ENCODE data around the gene TM2D3. TPM values are rescaled to one million over a fixed set of nuclear protein-coding genes. Genes with fewer than 3 reads are reported as not detected.
"Not testable (repeated sequence)": the region's sequence is repeated elsewhere in the genome, so short reads cannot be mapped to it uniquely, and the experiment has no call there.

The TM2D3 gene
- polyA plus RNA-seq, 12 donors, result 28.5 to 63.3 (median 40.4) TPM; not detected in 1

DNA sequence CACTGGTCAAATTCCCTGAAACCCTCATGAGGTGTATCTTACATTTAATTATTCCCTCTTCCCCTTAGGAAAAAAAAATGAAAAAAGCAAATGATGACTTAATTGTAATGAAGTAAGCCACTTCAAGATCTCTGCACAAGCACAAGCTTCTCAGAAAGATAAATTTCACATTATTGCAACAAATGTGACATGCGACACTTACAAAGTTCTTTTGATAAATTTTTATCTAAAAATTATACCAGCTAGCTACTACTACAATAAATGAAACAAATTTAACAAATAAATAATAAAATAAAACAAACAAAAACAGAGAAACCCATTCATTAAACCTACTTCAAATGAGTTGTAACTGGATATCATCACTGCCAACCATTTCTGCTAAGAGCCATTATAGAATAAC is 10.0 kb upstream of the TM2D3 start:
- DNase-seq, result no peak

DNA sequence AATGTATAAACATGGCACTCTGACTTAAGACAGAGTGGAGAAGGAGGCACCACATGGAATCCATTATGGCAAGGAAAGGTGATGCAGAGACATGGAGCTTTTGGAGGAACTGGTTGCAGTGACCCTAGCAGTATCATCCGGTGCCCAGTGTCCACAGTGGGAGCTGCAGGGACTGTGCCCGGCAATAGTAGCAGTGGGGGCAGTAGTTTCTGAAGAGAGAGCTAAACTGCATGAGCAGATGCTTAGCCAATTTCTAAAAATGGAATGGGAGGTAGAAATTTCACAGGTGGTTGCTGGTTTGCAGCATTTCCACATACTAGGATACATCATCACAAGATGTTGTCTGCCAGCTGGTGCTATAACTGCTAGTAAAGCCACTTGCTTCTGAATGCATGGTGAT is 7.8 kb upstream of the TM2D3 start:
- DNase-seq, result no peak

DNA sequence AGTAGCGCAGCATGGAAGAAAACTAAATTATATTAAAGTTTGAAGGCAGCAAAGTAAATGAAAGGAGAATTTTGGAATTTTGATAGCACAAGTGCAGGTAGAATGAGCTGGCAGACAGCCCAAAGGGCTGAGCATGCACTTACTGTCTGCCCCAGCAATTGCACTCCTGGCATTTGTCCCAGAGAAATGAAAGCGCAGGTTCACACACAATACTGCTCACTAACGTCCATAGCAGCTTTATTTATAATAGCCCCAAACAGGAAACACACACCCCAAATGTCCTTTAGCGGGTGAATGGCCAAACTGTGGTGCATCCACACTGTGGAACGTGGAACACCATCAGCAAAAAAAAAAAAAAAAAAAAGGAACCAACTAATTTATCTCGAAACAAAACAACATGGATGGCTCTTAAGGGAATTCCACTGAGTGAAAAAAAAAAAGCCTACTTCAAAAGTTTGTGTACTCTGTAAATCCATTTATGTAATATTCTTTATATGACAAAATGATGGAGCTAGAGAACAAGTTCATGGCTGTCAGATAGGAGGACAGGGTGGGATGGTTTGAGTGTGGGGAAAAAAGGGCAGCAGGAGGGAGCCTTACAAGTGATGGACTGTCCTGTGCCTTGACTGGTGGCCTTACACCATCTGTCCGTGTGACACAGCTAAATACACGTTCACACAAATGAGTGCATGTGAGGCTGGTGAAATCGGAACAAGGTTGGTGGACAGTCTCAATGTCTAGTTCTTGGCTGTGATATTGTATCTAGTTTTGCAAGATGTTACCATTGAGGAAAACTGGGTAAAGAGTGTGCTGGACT is 6.0 kb upstream of the TM2D3 start:
- DNase-seq, result no peak

DNA sequence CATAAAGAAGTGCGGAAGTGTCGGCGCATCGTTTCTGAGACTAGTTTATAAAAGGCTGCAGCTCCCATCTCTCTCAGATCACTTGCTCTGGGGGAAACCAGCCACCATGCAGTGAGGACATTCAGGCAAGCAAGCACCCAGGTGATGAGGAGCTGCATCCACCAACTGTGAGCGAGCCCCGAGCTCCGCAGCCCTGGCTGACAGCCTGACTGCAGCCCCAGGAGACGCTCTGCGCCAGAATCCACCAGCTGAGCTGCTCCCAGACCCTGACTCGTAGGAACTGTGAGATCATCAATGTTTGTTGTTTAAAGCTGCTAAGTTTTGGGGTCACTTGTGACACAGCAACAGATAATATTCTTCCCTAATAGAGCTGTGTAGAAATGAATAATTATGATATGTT is 5.0 kb upstream of the TM2D3 start:
- no peak for DNase-seq

DNA sequence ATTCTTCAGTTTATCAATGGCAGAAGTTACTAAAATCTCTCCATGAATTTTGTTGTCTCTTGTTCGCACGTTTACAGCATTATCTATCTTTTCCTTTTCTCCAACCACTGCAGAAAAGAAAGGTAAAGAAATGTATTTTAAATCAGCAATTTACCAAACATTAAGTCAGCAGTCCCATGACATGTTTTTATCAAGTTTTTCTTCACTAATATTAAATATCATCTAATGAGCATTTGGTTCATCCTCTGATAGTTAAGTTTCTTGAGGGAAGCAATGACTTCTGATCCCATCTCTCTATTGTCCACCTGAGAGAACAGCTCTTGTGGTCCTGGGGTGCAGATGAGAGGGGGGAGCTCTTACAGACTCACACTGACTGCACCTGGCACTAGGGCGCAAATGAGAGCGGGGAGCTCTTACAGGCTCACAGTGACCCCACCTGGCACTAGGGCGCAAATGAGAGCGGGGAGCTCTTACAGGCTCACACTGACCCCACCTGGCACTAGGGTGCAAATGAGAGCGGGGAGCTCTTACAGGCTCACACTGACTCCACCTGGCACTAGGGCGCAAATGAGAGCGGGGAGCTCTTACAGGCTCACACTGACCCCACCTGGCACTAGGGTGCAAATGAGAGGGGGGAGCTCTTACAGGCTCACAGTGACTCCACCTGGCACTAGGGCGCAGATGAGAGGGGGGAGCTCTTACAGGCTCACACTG is 2.6 kb upstream of the TM2D3 start:
- DNase-seq, result not testable (repeated sequence)

DNA sequence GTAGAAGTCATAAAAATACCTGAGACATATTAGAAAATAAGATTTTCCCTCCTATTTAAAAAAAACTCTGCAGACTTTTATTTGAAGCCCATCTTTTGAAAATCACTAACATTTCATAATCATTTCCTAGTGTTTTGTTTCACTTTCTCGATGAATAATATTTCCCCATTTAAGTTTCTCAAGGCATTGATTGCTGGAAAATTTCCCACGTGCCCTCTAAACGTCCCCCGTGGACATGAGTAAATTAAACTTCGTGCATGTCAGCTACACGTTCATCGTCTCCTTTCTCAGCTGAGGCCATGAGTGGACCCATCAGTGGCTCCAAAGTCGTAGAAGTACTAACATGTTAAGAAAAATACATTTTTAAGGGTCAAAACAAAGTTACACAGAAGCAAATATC is 2.0 kb upstream of the TM2D3 start:
- DNase-seq, result no peak

DNA sequence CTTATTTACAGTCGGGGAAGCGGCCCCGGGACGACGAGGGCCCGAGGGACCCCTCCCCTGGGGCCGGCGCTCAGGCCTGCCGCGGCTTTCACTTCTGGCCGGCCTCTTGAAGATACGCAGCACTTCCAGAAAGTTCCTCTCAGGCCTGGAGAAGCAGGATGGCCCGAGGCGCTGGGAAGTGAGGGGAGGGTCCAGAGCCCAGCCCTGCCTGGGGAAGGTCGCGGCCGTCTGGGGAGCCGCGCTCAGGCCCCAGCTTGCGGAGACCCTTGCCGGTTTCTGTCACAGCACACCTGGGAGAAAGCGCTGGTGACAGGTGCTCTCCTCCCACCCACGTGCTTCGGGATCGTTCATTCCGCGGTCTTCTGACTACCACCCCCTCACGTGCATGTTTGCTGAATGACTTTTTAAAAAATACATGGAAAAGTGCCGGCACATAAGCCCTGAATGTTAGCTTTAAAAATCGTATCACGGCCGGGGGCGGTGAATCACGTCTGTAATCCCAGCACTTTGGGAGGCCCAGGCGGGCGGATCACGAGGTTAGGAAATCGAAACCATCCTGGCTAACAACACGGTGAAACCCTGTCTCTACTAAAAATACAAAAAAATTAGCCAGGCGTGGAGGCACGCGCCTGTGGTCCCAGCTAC is 727 bp upstream of the TM2D3 start:
- DNase-seq, result no peak

DNA sequence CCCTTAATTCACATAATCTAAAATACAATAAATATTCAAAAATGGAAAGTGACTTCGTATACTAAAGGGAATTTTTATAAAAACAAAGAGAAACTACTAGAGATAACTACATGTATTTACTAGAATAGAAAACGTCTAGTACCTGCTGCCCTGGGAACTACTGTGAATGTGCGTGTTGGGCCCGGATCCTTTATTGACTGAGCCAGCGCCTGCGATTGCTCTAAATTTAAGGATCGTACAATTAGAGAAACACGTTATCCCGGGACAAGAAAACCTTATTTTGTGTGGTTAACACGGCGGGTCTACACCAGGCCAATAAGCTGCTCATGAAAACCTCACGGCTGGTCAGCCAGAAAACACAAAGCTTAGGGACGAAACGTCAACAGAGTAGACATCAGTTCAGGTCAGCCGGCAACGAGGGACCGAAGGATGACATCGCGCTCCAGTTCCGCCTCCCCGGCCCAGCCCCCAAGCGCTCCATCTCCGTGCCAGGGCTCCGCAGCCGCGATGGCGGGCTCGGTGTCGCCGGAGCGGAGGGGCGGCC is 555 bp downstream of the TM2D3 start:
- DNase-seq, result peak; percentile 54

DNA sequence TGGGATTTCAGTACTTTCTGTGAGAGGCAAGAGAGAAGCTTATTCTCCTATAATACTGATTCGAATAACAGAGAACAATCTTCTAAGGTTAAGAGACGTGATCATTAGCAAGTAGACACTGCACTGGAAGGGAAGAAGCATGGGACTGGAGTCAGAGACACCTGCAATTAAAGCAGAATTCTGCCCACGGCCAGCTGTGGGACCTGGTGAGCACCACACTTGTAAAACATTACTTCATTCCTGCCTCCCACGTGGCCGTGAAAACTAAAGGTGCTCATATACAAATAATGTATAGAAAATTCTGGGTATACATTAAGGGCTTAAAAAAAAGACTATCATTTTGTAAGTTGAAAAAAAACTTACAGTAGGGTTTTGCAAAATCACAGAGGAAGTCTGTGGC is 2.0 kb downstream of the TM2D3 start:
- no peak for DNase-seq

DNA sequence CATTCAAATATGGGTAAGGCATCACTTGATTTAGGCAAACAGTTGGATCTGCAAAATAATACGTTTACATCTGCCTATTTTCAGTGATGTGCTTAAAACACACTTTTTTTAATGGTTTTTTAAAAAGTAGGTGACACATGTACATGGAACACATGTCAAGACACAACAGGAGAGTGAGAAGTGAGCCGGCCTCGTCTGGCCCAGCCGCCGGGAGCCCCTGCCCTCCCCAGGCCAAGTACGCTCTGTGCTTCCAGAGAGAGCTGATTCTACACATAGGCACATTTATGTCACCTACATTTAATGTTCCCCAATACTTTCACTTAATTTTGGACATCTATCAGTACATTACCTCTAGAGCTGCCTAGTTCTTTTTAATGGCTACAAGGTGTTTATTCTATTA is 3.8 kb downstream of the TM2D3 start:
- no peak for DNase-seq

DNA sequence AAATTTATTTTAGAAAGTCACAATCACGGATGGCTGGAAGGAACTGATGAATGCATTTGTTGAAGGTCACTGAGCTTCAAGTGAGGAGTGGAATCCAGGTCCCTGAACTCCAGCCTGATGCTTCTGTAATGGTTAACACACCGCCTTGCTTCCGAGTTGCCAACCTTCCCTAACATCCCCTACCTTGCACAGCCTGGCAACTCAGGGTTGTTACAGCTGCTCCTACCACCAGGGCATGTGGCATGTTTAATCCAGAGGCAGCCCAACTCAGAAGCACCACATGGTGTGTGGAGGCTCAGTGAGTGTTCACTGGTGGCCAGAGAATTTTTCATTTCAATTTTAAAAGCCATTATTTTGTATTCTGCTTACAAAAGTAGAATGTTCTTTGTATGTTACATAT is 4.9 kb downstream of the TM2D3 start:
- no peak for DNase-seq

DNA sequence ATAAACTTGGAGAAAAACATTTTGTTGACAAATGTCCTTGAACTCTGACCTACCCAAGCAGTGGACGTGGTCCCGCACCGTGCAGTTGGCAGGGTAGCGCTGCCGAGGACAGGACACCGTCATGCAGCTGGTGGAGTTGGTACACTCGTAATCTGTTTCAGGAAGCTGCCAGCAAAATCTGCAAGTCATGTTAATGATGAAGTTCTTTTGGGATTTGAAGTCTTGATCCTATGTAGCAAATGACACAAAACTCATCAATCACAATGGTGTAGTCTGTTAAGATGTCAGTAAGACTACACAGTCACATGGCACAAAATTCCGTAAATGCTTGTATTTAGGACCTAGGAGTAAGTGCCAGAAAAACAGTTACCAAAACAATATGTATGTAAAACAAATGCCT is 5.5 kb downstream of the TM2D3 start:
- no peak for DNase-seq

DNA sequence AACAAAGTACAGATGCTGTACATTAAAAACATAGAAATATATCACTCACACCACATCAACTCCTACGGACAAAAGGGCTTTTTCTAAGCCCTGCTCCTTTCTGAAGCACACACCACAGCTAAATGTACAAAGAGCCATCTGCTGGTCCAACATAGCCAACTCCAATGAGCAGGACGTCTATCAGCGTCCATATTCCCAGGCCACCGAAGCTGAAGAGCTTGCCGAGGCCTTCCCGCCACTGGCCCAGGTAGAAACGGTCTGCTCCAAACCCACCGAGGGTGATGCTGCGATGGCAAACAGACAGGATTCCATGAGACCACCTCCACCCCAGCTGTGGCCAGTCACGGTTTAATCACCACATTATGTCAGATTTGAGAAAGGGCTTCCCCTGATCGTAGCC is 9.8 kb downstream of the TM2D3 start:
- DNase-seq, result no peak

DNA sequence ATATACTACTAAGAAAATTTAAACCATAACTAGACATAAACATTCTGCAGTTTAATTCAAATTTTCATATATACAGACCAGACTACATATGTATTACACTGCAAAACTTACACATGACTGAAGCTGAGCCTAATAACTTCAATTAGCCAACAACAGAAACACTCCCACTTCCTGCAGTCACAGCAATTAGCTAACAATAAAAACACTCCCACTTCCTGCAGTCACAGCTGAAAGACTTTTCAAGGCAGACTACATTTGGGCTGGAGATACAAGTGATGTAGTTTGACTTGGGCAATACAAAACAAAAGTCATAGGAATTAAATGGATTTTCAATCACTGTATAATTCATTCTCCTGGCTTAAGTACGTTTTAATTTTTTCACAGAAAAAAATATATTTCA is 10.3 kb downstream of the TM2D3 start:
- DNase-seq, result no peak

DNA sequence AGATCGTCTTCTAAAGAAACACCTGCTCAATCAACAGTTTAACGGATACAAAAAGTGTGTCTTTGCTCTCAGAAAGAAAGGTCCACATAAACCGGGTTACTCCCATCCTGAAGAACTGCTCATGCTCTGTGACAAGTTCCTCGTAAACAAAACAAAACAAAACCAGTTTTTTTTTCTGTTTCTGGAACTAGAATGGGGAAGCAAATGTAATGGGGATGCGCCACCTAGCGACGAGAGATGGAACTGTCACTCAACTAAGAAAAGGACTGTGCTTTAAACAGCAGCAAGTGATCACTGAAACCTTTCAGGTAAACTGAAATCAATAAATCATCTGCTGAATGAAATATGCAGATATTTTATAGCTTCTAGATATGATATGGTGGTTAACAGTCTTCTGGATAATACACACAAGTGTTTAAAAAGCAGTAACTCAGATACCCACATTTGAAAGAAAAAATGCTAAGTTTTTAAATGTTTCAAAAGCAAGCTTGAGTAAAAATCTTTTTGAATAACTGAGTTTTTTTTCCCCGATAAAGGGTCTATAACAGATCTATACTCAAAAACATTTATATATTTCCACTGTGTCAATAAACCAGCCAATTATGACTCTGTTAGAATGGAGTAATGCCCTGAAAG is 10.9 kb downstream of the TM2D3 start:
- DNase-seq, result peak; percentile 82

DNA sequence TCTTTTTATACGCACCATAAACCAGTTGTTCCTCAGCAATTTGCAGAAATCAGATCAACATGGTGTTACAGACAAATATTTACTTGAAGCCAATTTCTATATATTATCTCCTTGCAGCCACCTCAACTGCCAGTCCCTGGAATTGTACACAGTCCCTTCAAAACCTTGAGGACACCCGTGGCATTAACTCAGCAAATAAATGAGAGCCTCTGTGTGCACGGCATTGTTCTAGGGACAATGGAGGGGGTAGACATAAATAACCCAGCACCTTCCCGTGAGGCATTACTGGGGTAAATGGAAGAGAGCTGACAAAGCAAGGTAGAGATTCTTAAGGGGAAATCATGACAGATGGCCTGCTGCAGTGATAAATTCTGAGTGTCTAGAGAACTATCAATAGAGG is 12.5 kb downstream of the TM2D3 start:
- no peak for DNase-seq

DNA sequence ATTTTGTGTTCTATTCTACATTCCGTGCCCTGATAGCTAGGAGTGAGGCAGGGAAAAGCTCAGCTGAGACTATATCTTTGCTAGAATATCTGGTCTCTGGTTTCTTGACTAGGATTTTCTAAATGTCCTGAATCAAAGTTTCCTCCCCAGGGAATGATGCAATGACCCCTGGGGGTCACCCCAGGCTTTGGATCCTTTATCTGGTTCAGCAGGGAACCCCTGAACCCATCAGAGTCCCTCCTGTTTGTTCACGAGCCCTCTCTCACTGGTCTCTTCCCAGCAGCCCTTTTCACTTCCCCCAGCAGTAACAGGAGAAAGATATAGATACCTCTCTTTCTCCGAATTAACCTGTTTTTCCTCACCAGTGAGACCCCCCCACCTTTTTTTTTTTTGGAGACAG is 14.3 kb downstream of the TM2D3 start:
- DNase-seq, result no peak

DNA sequence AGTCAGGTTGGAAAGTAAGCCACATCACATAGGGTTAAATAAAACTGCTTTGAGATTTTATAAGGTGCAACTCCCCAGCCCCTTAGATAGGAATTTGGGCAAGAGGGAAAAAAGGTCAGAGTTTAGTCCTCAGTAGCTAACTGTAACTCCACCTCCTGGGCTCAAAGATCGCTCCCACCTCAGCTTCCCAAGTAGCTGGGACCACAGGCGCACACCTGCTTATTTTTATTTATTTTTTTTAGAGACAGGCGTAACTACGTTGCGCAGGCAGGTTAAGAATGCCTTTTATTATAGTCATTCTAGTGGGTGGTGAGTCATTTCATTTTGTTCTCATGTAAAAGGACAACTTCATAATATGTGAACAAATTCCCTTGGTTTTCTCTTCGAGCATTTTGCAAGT is 14.7 kb downstream of the TM2D3 start:
- DNase-seq, result no peak

DNA sequence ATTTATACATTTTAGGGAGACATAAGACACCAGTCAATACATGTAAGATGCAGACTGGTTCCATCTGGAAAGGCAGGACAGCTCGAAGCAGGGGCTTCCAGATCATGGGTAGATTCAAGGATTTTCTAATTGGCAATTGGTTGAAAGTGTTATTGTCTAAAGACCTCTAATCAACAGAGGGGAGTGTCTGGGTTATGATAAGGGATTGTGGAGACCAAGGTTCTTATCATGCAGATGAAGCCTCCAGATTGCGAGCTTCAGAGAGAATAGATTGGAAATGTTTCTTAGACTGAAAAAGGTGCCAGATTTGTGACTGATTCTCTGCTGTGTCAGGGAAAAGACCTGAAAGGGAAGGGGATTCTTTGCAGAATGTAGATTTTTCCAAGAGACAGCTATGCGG is 15.1 kb downstream of the TM2D3 start:
- no peak for DNase-seq

DNA sequence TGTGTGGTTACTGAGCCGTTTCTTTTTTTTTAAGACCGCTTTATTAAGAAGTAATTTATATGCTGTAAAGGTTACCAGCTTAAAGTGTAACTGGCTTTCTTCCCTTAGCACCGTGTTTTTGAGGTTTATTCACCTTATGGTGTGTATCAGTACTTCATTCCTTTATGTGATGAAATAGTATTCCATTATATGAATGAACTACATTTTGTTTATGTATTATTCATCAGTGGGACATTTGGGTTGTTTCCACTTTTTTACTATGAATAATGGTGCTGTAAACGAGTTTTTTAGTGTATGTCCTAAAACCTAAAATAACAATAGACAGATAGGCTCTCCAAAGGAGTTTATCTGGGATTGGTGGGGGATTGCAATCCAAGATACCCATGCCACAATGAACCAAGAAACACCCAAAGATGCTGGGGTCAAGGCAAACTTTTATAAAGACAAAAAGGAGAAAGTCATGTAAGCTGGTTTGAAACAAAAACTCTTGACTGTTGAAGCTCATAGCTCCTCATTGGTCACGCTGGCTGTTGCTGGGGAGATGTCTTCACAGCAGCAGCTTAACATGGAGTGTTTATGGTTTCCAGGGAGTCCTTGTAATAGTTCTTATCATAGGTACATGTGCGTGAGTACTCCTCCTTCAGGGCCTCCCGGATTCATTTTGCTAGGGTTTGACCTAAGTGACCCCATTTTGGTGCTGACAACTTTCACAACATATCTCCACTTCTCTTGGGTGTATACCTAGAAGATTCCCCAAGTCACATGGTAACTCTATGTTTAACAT is 16.0 kb downstream of the TM2D3 start:
- DNase-seq, result no peak

DNA sequence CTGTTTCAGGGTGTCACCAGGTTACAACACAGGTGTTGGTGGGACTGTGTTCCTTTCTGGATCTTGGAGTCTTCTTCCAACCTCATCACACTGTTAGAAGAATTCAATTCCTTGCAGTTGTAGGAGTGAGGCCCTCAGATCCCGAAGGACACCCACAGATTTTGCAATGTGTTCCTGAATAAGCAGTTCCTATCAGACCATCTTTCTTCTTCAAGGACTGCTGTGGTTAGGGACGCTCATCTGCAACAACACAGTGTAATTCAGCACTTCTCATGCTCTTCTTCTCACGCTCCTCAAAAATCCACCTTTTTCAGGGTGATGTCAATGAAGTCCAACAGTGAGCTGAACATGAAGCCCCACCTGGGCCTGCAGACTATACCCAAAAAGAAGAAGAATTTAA is 18.8 kb downstream of the TM2D3 start:
- no peak for DNase-seq

All from muscle of arm (tissue), 12 donors.